ENCODE results near the gene FAM228B.

The FAM228B gene

DNA sequence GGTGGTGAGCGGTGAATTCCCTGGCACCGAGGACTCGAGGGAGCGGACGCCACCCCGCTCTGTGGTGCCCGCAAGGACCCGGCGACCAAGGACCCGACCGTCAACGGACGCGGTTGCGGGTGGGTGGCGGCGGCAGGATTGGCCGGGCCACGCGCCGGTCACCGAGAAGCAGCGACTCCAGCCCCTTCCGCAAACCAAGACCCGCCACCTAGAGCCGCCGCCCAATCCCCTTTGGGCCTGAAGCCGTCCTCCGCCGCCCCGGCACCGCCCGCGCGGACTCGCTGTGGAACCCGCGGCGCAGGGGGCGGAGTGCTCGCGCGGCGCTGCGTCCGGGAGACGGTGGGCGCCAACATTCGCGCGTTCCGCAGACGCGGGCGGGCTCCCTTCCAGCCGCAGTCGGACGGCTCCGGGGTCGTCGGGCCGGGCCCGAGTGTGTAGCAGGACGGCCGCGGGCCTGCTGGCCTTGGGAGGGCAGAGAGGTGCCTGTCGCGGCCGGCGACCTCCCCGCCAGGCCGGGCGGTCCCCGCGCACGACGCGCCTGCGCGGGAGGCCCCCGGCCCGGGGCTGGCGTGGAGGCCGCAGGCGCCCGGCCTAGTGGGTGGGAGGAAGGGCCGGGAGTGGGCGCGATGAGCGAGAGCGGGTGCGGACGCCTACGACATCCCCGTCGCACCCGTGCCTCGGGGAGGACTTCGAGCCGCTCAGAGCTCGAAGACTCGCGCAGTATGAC, at the start of gene FAM228B, which contains the start of gene PFN4:
TSS of gene FAM228B (plus strand) at position 275 of the 727 bp plus-strand sequence. CDS start 893 bp downstream, outside the sequence.
TSS of gene PFN4 (minus strand) at position 140 of the 727 bp plus-strand sequence. CDS start 799 bp downstream, outside the sequence.
- TF ChIP-seq, protein P1, sequence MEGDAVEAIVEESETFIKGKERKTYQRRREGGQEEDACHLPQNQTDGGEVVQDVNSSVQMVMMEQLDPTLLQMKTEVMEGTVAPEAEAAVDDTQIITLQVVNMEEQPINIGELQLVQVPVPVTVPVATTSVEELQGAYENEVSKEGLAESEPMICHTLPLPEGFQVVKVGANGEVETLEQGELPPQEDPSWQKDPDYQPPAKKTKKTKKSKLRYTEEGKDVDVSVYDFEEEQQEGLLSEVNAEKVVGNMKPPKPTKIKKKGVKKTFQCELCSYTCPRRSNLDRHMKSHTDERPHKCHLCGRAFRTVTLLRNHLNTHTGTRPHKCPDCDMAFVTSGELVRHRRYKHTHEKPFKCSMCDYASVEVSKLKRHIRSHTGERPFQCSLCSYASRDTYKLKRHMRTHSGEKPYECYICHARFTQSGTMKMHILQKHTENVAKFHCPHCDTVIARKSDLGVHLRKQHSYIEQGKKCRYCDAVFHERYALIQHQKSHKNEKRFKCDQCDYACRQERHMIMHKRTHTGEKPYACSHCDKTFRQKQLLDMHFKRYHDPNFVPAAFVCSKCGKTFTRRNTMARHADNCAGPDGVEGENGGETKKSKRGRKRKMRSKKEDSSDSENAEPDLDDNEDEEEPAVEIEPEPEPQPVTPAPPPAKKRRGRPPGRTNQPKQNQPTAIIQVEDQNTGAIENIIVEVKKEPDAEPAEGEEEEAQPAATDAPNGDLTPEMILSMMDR (conservative IDR thresholded peaks at IDR 0.05), result no peak
- peak within 1 kb of the TSS; percentile 92 for H3K27ac ChIP-seq

DNA sequence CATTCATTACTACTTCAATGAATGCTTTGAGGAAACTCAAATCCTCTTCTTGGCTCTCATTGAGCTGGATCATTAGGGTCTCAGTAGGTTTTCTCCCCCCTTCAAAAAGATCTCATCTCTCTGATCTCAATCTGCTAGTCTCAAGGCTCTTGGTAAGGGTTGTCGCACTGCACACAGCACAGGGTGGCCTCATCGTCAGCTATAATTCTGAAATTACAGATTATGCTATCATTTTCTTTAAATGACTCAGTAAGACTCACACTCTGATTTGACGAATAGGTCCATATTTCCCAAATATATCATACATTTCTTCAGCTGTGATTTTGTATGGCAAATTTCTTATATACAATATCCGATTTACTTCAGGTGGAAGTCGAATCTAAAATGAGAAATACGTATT, 49.5 kb upstream of the FAM228B start:
- TF ChIP-seq, protein P1 (conservative IDR thresholded peaks at IDR 0.05), result no peak
- H3K27ac ChIP-seq, result no peak overlapping the region

DNA sequence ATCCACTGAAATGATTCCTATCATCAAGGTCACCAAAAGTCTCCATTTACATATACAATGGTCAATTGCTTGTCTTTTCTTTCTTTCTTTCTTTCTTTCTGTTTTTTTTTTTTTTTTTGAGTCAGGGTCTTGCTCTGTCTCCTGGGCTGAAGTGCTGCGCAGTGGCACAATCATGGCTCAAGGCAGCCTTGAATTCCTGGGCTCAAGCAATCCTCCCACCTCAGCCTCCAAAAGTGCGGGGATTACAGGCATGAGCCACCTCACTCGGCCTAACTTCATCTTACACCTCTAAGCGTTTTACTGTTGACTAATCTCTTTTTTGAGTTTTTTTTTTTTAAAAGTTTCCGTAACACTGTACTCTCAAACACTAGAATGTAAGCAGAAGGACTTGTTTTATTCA, 48.0 kb upstream of the FAM228B start:
- peak overlapping the region; percentile 88 for H3K27ac ChIP-seq
- TF ChIP-seq, protein P1 (conservative IDR thresholded peaks at IDR 0.05), result no peak

DNA sequence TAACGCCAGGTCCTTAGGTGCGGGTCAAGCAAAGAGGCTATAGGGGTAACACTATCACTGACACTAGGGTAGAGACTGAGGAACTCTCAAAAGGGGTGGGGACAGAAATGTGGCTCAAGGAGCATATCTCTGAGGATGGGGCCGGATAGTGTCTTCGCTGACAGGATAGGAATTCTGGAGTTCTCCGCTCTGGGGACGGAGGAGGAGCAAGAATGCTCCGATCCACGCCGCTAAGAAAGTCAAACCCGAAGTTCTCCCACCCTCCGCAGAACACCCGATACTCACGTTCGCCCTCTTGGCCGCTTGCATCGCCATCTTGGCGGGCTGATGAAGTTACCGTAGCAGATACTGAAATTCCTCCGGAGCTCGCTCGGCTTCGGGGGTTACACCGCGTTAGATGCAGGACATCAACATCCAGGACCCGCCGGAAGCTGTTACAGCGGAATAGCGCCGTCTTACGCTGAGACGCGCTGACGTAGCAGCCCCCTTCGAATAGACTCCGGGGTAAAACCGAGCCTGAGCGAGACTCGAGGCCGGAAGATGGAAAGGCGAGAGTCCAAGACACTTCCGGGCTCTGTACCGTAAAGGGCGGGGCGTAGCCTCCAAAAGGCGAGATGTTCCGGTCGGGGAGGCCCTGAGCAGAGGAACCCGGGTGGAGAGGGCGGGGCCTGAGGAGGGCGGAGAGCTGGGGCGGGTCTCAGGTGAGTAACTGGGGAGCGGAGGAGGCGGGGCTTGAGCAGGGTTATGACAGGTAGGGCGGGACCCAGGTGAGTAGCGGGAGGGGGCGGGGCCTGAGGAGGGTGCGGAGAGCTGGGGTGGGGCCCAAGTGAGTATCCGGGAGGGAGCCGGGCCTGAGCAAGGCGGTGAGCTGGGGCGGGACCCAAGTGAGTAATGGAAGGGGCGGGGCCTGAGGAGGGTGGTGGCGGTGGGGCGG, 47.1 kb upstream of the FAM228B start, which contains the start of gene SF3B6:
TSS of gene SF3B6 (minus strand) at position 412 of the 934 bp plus-strand sequence. CDS start at position 315, 97 bp downstream.
- TF ChIP-seq, protein P1 (conservative IDR thresholded peaks at IDR 0.05), result no peak
- peak within 1 kb of the TSS; percentile 88 for H3K27ac ChIP-seq

DNA sequence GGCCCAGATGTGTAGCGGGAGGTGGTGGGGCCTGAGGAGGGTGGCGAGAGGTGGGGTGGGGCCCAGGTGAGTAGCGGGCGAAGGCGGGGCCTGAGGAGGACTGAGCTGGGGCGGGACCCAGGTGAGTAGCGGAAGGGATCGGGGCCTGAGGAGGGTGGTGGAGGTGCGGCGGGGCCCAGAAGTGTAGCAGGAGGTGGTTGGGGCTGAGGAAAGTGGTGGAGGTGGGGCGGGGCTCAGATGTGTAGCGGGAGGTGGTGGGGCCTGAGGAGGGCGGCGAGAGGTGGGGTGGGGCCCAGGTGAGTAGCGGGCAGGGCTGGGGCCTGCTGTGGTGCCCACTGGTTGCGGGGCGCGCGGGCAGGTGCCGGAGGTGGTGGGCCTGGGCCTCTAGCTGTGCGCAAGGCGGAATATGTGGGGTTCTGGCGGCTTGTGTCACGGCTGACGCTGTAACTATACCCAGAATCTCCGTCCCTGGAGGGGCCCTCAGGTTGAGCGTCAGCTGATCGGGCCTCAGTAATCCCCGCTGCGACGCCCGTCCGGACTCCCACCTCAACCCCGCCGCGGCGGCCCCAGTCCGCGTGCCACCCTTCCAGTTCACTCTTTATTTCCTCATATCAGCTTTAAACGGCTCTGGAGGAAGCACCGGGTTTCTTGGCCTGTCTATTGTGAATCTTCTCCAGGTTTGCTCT, 46.3 kb upstream of the FAM228B start:
- TF ChIP-seq, protein P1 (conservative IDR thresholded peaks at IDR 0.05), result no peak
- H3K27ac ChIP-seq, result peak overlapping the region; percentile 81

DNA sequence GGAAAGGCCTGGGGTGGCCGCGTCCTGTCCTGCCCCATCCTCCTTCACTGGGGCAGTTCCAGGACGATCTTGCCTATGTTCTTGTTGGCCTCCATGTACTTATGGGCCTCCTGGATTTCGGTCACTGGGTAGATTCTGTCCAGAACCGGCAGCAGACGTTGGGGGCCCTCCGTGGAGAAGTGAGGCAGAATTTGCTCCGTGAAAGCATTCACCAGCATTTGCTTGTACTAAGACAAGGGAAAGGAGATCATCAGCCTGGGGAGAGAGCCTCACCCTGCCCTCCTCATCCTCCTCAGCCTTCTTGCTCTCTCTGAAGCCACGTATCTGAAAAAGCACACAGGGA, 45.8 kb upstream of the FAM228B start:
- TF ChIP-seq, protein P1 (conservative IDR thresholded peaks at IDR 0.05), result no peak
- peak overlapping the region; percentile 81 for H3K27ac ChIP-seq

All from VCaP (cell line).